HG02981 (cell line): Measurements from ENCODE around the gene PLEKHA7.

ENCODE experiments used
- ATAC-seq: cut with Tn5 transposase; IDR thresholded peaks from one replicate; pipeline ENCODE4 v1.9.1; 2021; ENCODE audit warnings: mild to moderate bottlenecking, moderate library complexity; ENCODE audit not compliant: unreplicated experiment

PLEKHA7 gene

DNA sequence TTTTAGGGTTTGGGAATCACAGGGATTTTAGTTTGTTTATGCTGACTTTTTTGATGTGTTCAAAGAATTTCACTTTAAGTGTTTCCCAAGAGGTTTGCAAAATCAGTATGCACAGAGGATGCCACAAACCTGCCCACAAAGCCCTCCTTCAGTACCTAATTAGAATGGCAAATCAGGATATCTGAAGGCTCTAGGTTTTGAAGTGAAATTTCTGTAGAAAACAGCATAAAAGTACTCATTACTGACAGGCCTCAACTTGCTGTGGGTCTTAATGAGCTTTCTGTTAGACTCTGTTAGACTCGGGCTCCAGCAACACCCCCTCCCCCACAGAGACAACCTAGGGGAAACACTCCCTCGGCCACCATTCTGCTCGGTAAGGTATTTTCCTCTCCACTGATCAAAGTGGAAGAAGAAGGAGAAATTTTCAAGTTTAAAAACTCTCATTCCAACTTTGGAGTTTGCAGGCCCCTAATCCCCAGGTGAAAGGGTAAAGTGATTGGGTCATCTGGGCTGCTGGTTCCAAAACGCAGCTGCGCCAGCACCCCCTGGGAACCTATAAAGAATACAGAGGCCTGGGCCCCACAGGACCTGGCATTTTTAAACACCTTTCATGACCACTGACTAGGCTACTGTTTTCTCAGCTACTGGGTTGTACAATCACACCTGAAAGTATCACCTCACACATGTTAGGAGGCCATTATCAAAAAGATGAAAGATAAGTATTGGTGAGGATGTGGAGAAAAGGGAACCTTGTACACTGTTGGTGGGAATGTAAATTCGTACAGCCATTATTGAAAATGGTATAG lies 67.5 kb downstream of the PLEKHA7 start:
- peak; percentile 52 for ATAC-seq

DNA sequence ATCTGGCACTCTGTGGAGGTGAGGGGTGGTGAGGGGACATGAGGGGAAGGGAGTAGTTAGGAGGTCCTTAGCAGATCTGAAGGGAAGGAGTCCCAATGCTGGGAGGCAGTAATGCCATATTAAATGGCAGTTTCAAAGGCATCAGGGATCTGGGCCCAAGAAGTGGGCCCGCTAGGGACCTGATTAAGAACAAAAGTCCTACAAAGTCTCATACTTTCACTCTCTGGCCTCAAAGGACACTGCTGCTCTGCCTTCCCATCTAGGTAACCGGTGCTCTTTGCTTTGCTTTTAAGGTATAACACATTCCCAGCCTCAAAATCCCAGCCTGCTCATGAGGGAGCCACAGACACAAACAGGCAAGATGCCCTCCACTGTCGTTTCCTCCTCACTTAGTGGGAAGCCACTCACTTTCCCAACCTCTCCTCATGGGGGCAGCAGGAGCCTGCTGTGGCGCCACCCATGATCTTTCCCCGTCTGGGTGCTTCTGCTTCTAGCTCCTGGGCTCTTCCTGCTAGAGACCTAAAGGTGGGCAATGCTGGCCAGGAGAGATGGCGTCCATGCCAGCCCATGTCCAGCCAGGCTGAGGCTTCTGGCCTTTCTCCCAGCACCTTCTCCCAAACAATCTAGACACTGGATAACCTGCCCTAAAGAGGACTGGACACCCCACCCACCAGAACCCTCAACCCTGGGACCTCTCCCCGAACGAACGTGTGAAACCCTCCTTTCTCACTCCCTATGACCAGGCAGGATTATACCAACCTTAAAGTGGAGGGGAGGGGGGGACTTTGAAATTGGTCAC lies 68.3 kb downstream of the PLEKHA7 start:
- peak; percentile 67 for ATAC-seq

DNA sequence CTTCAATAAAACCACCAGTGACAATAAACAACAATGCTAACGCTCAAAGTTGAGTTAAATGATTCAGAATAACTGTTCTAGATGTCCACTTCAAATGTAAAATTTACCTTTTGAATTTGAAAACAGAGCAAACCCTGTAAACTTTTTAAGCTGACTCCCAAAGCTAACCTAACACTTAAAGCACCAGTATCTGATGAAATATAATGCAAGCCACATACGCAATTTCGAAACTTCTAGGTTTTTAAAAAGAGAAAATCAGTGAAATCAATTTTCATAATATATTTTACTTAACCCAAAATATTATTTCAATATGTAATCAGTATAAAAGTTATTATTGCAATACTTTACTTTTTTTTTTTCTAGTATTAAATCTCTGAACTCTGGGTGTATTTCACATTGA lies 71.3 kb downstream of the PLEKHA7 start:
- ATAC-seq, result no peak

DNA sequence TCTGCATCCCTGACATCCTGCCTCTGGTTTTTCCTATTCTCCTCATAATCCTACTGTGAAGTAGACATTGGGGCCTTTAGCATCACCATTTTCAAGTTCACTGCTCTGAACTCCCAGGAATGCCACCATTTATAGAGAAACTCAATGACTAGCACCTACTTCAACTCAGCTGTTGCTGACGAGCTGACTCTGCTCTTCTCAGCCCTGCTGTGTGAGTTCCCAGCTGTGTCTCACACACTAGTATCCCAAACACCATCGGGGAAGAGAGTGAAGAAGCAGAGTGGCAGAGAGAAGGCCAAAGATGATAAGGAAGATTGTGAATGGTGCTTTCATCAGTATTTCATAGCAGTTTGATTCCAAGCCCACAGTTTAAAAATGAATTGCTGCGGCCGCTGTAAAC lies 71.9 kb downstream of the PLEKHA7 start:
- ATAC-seq, result no peak

DNA sequence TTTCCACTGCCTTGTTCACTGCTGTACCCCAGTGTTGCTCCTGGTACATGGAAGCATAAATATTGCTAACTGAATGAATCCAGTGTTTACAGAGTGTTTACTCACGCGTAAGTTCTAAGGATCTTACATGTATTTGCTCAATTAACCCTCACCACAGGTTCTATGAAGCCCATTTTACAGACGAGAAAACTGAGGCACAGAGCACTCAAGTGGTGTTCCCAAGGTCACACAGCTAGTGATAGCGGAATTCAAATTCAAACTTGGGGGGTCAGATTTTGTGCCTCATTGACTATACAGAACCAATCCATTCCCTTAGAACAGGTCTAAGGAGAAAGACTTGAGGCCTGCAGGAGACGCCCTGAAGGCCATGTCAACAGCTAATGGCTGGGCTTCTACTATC lies 72.3 kb downstream of the PLEKHA7 start:
- no peak for ATAC-seq

DNA sequence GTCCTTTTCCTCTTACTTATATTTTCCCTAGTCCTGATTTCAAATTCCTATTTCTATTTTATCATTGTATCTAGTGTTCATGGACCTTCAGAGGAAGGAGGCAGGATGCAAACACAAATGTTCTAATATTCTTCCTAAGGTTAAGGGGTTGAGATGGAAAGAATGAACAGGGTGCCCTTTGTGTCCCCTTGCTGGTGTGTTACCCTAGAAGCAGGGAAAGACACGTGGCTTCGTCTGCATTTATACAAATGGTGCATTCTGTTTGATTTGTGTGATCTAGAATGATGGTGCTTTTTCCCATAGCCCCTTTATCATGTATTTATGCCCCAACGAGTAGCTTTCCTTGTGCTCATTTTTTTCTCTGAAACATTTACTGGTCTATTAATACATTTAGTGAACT lies 76.2 kb downstream of the PLEKHA7 start:
- no peak for ATAC-seq

DNA sequence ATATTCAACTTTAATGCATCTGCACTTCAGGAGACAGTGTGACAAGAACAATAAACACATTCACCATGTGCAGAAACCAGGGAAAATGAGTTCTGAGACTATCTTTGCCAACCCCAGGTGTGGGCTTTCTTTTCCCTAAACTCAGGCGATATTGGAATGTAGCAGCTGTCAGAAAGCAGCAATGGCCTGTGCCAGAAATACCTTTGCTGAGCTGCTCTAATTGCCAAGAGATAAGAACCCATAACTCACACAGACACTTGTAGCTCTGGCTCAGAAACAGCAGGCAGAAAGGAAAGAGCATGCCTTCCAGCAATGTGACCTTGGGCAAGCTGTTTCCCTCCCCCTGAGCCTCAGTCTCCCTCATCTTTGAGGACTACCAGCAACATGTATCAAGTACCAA lies 77.6 kb downstream of the PLEKHA7 start:
- ATAC-seq, result no peak

DNA sequence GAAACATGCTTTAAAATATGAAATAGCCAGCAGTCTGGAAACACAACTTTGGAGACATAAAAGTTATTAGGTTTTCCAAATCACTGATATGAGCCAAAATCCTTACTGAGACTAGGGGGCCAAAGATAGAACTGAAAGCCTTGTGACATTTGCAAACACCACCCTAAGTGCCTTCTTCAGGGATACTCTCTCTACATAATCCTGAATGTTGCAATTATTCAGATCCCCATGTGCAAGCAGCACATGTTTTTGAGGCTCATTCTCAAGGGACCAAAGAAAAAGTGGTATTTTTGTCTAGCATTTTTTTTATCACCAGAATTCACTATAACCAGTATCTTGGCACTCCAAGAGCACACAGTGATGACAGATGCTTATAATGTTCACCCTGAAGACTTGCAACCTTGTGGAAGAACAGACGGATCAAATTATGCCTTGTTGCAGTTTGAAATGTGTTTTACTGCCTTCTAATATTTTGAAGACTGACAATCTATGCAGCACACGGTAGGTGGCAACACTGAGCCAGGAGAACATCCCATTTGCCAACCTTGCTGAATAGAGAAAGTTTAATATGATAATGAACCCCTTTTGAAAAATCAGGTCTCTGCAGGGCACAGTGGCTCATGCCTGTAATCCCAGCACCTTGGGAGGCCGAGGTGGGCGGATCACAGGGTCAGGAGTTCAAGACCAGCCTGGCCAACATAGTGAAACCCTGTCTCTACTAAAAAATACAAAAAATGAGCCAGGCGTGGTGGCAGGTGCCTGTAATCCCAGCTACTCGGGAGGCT lies 78.5 kb downstream of the PLEKHA7 start:
- ATAC-seq, result no peak

DNA sequence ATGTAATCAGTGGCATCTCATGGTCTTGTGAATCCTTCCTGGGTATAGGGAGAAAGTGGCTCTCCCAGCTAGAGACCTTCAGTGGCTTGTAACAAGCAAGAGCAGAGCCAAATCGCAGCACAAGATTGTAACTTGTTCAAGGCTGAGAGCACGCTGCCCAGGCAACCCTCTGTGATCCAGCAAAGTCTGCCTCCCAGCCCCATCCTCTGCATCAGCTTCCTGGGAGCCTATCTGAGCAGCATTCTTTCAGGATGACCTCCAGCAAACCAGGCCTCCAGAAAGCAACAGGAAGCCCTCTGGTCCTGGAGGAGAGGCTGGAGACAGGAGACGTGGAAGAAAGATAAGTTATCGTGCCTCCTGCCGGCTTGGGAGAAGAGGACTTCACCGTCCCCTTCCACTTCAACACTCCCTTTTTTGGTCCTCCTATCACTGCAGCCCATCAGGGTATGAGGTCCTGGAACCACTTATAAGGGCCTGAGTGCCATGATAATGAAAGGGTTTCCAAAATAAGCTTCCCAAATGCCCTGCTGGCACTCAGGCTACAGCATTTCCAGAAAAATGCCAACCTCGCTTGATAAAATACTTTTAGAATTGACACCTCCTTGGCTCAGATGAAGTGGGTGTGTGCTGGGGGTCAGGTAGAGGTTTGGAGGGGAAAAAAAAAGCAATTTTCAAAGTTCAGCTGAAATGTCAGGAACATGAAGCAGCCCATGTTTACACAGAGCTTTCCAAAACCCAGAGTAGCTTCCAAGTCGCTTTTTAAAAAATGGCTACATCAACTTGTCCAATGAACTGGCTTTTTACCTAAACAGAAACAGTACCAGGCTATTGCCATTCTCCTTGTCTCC lies 80.2 kb downstream of the PLEKHA7 start:
- ATAC-seq, result no peak

DNA sequence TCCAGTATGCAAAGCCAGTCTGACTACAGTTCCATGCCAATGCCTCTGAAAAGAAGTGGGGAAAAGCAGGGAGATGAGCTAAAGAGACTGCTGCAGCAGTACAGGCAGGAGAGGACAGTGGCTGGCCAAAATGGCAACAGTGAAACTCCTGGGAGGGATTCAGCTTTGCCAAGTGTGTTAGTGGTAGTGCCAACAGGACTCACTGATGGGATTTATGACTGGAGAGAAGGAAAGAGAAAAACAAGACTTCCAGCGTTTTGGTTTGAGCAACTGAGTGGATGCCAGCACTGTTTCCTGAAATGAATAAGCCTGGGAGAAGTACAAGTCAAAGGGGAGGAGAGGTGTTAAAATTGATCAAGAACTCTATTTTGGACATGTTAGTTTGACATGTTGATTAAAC lies 80.9 kb downstream of the PLEKHA7 start:
- ATAC-seq, result no peak

DNA sequence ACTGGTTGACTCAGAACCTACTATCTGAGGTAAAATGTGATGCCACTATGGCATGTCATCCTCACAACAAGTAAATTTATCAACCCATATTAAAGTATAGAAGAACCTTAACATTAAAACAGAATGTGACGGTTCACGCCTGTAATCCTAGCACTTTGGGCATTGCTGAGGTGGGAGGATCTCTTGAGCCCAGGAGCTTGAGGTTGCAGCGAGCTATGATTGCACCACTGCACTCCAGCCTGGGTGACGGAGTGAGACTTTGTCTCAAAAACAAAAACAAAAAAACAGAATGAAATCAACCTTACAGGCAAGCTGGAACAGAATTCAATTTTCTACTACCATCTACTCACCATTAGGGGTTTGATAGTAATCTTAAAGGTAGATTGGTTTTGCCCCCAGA lies 86.2 kb downstream of the PLEKHA7 start:
- ATAC-seq, result no peak

DNA sequence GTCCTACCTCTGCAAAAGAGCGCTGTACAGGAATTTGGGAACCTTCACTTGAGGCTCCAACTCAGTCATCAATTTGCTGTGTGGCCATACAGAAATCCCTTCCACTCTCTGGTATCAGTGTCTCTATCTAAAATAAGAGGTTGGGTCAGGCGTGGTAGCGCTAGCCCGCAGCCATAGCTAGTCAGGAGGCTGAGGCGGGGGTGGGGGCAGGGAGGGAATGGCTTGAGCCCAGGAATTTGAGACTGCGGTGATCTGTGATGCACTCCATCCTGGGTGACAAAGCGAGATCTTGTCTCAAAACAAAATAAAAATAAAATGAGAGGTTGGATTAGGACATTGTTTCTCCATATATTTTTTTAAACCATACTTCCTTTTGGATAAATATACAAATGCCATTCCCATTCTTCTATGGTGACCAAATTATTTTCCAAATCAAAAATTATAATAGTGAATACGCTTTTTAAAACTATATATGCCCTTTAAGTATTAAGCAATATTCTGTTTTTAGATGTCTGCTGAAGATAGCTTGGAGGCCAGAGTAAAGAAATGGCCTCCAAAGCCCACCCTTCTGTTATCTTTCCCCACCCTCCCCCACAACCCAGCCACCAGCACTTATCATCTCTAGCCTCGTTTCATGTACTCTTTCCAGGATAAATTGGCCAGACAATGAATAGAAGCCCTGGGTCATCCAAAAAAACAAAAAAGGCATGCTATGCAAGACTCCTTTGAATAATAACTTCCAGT lies 87.2 kb downstream of the PLEKHA7 start:
- no peak for ATAC-seq

DNA sequence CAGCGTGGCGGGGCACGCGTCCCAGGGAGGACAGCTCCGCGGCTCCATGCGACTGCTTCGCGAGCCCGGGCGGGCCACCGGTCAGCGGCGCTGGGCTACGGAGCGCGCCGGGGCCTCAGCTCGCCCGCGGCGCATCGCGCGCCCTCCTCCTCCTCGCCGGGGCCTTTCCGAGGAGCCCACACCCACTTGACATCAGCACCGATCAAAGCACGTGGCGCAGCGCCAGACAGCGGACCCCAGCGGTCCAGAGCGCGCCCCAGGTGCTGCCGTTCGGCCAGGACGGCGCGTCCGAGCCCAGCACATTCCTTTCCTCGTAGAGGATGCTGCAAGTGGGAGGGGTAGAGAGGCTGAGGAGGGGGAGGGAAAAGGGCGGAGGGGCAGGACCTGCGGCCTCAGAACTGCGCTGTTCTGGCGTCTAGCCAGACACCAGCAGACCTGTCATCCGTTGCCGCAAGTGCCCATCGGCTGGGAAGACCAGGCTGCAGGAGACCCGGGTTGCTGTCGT lies 88.6 kb downstream of the PLEKHA7 start:
- peak; percentile 21 for ATAC-seq

DNA sequence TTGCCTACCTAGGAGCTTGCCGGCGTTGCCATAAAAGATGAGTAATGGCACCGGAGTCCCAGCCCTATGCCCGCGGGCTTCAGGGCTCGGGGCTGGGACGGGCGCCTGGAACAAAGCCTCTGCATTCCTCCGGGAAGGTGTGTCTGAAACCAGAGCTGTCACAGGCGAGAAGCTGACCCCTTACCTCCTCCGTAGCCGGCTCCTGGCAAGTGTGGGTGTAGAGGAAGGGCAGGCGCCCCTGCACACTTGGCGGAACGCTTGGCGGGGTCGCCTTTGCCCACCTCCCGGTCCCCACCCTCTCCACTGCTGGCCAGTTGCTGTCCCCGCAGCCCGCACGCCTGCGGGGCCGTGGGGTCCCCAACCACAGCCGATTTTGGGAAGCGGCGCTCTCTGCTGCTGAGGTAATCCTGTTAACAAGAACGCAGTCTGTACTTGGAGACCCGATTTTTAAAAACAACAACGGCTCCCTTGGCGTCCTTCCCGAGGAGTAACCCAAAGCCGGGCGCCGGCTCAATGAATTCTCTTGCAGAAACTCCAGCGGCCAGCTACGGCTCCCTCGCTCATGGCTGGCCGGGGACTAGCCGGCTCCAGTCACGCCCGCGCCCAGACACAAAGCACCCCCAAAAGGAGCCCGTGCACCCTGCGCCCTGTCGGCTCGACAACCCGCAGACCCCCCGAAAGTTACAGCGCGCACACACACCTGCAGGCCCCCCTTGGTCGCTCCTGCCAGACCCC lies 89.2 kb downstream of the PLEKHA7 start:
- peak; percentile 27 for ATAC-seq

DNA sequence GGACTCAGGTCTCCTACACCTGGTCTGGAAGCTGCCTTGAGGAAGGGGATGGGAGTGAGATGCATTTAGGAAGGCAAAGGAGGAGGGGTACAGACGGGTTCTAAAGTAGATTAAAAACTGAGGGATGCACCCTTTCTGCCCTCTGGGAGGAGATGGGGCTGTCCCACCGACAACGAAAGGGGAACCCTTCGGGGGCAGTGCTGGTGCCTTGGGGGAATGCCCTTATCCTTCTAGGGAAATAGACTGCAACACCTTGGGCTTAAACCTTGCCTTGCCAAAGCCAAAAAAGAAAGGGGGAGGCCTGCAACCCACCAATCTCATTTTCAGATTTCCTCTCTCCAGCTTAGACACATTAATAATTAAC lies 89.8 kb downstream of the PLEKHA7 start:
- peak; percentile 38 for ATAC-seq

DNA sequence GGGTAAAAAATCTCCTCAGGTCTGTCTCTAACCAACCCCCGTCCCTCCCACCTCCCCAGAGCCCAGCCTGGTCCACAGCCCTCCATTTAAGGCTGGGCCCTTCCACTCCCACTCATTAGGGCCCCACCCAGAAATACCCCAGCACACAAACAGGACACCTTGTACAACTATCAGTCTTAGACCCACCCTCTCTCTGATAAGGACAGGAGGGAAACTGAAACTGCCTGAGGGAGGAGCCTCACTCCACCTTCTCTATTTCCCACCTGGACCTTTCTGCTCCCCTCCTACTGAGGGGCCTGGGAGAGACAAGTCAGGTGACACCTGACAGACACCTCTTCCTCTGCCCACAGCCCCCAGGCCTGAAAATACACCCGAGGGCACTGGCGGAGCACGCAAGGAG lies 90.2 kb downstream of the PLEKHA7 start:
- ATAC-seq, result no peak

DNA sequence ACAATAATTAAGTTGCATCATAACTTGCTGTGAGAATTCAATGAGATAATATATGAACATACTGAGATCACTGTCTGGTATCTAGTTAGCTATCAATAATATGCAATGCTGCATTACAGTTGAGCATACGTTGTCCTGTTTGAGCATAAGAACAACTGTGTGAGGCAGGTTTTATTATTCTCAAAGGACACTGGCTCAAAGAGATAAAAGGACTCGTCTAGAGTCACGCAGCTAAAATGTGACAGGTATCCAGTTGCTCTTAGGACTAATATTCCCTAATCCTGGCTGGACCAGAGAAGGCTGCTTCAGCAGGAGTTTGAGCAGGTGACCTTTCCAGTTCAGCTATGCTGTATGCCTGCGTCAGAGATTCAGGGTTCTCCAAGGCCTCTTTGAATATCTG lies 92.5 kb downstream of the PLEKHA7 start:
- ATAC-seq, result no peak

DNA sequence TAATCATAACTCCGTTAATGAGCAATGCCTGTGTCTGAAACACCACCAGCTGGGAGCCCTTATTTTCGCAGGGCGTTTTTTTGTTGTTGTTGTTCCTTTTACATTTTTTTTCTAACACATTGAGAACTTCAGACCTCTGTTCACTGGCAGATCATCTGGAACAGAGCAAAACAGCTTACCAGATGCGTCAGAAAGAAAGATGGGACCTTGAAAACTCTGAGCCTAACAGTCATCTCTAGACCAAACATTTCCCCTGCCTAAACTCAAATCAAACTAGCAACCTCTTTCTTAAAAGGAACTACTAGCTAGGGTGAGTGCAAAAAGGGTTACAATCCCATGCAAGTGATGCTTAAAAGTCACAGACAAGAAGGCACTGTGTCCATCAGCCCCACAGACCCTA lies 93.2 kb downstream of the PLEKHA7 start:
- ATAC-seq, result no peak

DNA sequence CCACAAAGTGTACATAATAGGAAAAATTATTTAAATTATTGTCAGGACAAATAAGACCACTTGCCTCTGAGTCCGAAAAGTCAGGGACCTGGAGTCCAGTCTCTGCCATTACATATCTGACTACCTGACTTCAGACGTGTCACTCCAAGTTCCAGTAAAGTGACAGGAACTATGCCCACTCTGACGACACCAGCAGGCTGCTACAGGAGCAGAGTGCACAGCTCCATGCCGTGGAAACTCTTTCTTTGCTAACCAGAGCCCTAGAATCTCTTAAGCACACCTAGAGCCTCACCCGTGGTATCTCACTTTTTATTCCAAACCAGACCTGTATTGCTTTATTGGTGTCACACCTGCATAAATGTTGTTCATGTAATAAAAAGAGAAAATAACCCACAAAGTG lies 93.7 kb downstream of the PLEKHA7 start:
- no peak for ATAC-seq
